Loucy (cell line): ENCODE data around the gene PRICKLE2.

Source experiments
- EZH2phosphoT487 ChIP-seq: fragments of 200-600 bp; IDR thresholded peaks from 2 replicates; pipeline ENCODE4 v1.6.1; 2018; ENCODE audit warnings: antibody characterized with exemption, mild to moderate bottlenecking, moderate library complexity, borderline replicate concordance
- TF ChIP-seq, protein P1 (sequence below): fragments of 200-600 bp; sonication (generic); conservative IDR thresholded peaks from 2 replicates; pipeline ENCODE4 v1.5.1; 2014; ENCODE audit warnings: mild to moderate bottlenecking, antibody characterized with exemption, low read length

DNA sequence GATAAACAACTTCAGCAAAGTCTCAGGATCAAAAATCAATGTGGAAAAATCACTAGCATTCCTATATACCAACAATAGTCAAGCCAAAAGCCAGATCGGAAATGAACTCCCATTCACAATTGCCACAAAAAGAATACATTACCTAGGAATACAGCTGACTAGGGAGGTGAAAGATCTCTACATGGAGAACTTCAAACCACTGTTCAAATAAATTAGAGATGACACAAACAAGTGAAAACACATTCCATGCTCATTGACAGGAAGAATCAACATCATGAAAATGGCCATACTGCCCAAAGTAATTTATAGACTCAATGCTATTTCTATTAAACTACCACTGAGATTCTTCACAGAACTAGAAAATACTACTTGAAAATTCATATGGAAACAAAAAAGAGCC, 107.8 kb downstream of the PRICKLE2 start:
- TF ChIP-seq, protein P1, sequence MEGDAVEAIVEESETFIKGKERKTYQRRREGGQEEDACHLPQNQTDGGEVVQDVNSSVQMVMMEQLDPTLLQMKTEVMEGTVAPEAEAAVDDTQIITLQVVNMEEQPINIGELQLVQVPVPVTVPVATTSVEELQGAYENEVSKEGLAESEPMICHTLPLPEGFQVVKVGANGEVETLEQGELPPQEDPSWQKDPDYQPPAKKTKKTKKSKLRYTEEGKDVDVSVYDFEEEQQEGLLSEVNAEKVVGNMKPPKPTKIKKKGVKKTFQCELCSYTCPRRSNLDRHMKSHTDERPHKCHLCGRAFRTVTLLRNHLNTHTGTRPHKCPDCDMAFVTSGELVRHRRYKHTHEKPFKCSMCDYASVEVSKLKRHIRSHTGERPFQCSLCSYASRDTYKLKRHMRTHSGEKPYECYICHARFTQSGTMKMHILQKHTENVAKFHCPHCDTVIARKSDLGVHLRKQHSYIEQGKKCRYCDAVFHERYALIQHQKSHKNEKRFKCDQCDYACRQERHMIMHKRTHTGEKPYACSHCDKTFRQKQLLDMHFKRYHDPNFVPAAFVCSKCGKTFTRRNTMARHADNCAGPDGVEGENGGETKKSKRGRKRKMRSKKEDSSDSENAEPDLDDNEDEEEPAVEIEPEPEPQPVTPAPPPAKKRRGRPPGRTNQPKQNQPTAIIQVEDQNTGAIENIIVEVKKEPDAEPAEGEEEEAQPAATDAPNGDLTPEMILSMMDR, result no peak
- TF ChIP-seq EZH2phosphoT487, result no peak
